ACC112 (cell line): ENCODE data around the gene USP30.

ENCODE experiments used
- H2AFZ ChIP-seq: fragments of 200-600 bp; sonication (generic); one replicate; pipeline ENCODE4 v1.6.0; 2017; ENCODE audit warnings: antibody characterized with exemption, low read length; ENCODE audit not compliant: unreplicated experiment
- H3K27ac ChIP-seq: fragments of 200-600 bp; sonication (generic); 2 replicates; pipeline ENCODE4 v1.5.1; 2014; ENCODE audit warnings: low read depth, mild to moderate bottlenecking, antibody characterized with exemption, low read length, moderate library complexity
- H3K27me3 ChIP-seq: fragments of 200-600 bp; sonication (generic); 2 replicates; pipeline ENCODE4 v1.6.1; 2014; ENCODE audit warnings: mild to moderate bottlenecking, antibody characterized with exemption, low read length, moderate library complexity, mixed read lengths; ENCODE audit not compliant: insufficient read depth
- H3K36me3 ChIP-seq: fragments of 200-600 bp; sonication (generic); 2 replicates; pipeline ENCODE4 v1.6.1; 2016; ENCODE audit warnings: mild to moderate bottlenecking, antibody characterized with exemption, low read length, moderate library complexity, mixed read lengths; ENCODE audit not compliant: insufficient read depth
- H3K4me1 ChIP-seq: fragments of 200-600 bp; sonication (generic); one replicate; pipeline ENCODE4 v1.6.1; 2016; ENCODE audit warnings: low read length, mixed read lengths; ENCODE audit not compliant: insufficient read depth, unreplicated experiment, control insufficient read depth
- H3K4me3 ChIP-seq: fragments of 200-600 bp; sonication (generic); 2 replicates; pipeline ENCODE4 v1.5.1; 2014; ENCODE audit warnings: mild to moderate bottlenecking, low read depth, low read length
- H3K79me2 ChIP-seq: fragments of 200-600 bp; sonication (generic); one replicate; pipeline ENCODE4 v1.6.0; 2016; ENCODE audit warnings: low read length; ENCODE audit not compliant: control insufficient read depth, unreplicated experiment, insufficient read depth

The USP30 gene

DNA sequence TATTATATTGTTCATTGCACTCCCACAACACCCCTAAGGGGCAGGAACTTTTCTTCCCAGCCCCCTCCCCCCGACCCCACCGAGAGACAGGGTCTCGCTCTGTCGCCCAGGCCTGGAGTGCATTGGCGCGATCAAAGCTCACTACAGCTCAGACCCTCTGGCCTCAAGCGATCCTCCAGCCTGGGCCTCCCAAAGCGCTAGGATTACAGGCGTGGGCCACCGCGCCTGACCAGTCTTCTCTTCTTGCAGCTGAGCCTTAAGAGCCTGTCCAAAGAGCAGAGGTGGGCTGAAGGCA, 44.7 kb downstream of the USP30 start:
- Histone ChIP-seq H3K79me2 (peaks cover 21% of the 10 kb centered on the region), H3K4me3 (peak overlapping the region; percentile 96), H3K27ac (no peak overlapping the region), H3K36me3 (peaks cover 13% of the 10 kb centered on the region), H3K4me1 (peaks cover 23% of the 10 kb centered on the region), H3K27me3 (no peaks in the 10 kb centered on the region), H2AFZ (peak overlapping the region; percentile 83)

DNA sequence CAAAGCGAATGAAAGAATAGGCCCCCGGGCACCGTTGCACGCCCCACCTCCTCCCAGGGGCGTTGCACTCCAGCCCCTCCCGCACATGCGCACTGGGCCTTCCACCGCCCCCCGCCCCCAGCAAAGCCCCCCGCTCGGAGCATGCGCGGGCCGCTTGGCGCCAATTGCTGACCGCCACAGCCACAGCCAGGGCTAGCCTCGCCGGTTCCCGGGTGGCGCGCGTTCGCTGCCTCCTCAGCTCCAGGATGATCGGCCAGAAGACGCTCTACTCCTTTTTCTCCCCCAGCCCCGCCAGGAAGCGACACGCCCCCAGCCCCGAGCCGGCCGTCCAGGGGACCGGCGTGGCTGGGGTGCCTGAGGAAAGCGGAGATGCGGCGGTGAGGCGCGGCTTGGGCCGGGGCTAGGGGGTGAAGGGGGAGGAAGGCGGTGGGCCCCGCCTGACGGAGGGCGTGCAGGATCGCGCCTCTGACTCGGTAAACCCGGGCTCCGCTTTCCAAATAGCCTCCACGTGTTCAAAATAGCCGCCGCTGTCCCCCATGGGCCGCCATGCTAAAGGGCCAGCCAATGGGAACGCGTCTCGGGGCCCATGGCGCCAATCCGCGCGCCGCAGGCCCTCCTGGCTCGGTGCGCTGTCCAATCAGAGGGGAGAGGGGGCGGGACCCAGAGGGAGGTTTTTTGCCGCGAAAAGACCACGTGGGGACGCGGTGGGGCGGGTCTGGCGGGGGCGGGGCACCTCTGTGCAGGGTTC, 45.2 kb downstream of the USP30 start, which contains the start of gene UNG:
UNG (plus strand) TSS at position 163 of the 748 bp plus-strand sequence; CDS start at position 246, 83 bp downstream.
- peak within 1 kb of the TSS; percentile 96 for H2AFZ ChIP-seq
- peaks cover 16% of the 10 kb centered on the region for H3K79me2 ChIP-seq
- peaks cover 18% of the 10 kb centered on the region for H3K4me1 ChIP-seq
- peak within 1 kb of the TSS; percentile 96 for H3K4me3 ChIP-seq
- H3K36me3 ChIP-seq: peaks cover 13% of the 10 kb centered on the region
- no peaks in the 10 kb centered on the region for H3K27me3 ChIP-seq
- H3K27ac ChIP-seq: peak within 1 kb of the TSS; percentile 67

GRCh38 chr12:109098183-109098604, 45.8 kb downstream of the USP30 start:
- peak overlapping the region; percentile 56 for H3K27ac ChIP-seq
- H2AFZ ChIP-seq: peak overlapping the region; percentile 53
- peaks cover 10% of the 10 kb centered on the region for H3K79me2 ChIP-seq
- peaks cover 17% of the 10 kb centered on the region for H3K4me1 ChIP-seq
- no peaks in the 10 kb centered on the region for H3K27me3 ChIP-seq
- peak overlapping the region; percentile 96 for H3K4me3 ChIP-seq
- H3K36me3 ChIP-seq: peaks cover 15% of the 10 kb centered on the region

GRCh38 chr12:109098651-109099050, 46.3 kb downstream of the USP30 start:
- H3K36me3 ChIP-seq: peaks cover 16% of the 10 kb centered on the region
- H3K4me3 ChIP-seq: peak overlapping the region; percentile 96
- peaks cover 10% of the 10 kb centered on the region for H3K79me2 ChIP-seq
- H2AFZ ChIP-seq: peak overlapping the region; percentile 53
- H3K4me1 ChIP-seq: peaks cover 15% of the 10 kb centered on the region
- H3K27ac ChIP-seq: peak overlapping the region; percentile 56
- no peaks in the 10 kb centered on the region for H3K27me3 ChIP-seq

GRCh38 chr12:109099431-109100020, 47.1 kb downstream of the USP30 start:
- Histone ChIP-seq H2AFZ (no peak overlapping the region), H3K36me3 (peaks cover 19% of the 10 kb centered on the region), H3K4me3 (peak overlapping the region; percentile 96), H3K79me2 (peaks cover 10% of the 10 kb centered on the region), H3K27ac (no peak overlapping the region), H3K4me1 (peaks cover 12% of the 10 kb centered on the region), H3K27me3 (no peaks in the 10 kb centered on the region)

DNA sequence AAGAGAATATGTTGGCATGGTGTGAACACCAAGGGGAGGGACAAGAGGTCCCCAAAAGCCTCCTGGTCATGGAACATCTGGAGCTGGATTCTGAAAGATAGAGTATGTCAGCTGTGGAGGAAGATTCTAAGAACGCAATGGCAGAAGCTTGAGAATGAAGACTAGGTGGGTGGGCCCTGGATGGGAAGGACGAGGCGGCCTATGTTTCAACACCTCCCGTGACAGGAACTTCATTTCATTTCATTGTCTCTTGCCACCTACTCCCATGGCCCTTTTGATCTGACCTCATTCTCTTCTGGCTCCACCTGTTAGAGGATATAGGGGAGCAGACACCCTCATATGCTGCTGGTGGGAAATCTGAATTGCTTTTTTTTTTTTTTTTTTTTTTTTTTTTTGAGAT, 48.4 kb downstream of the USP30 start:
- Histone ChIP-seq H3K36me3 (peaks cover 23% of the 10 kb centered on the region), H2AFZ (no peak overlapping the region), H3K4me1 (peaks cover 12% of the 10 kb centered on the region), H3K4me3 (no peak overlapping the region), H3K27ac (no peak overlapping the region), H3K27me3 (no peaks in the 10 kb centered on the region), H3K79me2 (peaks cover 10% of the 10 kb centered on the region)

- H3K27me3 ChIP-seq: no peaks in the 10 kb centered on the region
- no peak overlapping the region for H2AFZ ChIP-seq
- peaks cover 10% of the 10 kb centered on the region for H3K79me2 ChIP-seq
- no peak overlapping the region for H3K4me3 ChIP-seq
- H3K27ac ChIP-seq: peak overlapping the region; percentile 29; the same call in 1 of the 2 replicates
- H3K36me3 ChIP-seq: peaks cover 27% of the 10 kb centered on the region
- H3K4me1 ChIP-seq: peaks cover 12% of the 10 kb centered on the region
Measured at GRCh38 chr12:109102491-109102890, 50.1 kb downstream of the USP30 start.

DNA sequence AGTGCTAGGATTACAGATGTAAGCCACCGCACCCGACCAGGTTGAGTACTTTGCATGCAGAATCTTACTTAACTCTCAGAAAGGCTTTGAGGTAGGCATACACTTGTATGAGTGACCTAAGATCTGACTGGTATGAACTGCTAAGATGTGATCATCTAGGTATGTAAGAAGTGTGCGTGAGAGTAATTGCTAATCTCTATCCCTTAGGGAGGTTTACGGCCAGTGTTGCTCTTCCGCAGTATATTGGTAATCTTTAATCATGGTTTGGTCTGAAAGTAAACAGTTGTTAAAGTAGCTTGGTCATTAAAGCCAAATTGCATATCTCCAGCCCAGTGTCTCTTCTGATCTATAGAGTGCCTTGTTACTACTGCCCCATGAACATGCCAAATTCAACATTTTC, 52.8 kb downstream of the USP30 start:
- peaks cover 24% of the 10 kb centered on the region for H3K36me3 ChIP-seq
- H3K4me1 ChIP-seq: peaks cover 6% of the 10 kb centered on the region
- no peaks in the 10 kb centered on the region for H3K79me2 ChIP-seq
- H3K27me3 ChIP-seq: no peaks in the 10 kb centered on the region
- no peak overlapping the region for H3K4me3 ChIP-seq
- H3K27ac ChIP-seq: no peak overlapping the region
- no peak overlapping the region for H2AFZ ChIP-seq

DNA sequence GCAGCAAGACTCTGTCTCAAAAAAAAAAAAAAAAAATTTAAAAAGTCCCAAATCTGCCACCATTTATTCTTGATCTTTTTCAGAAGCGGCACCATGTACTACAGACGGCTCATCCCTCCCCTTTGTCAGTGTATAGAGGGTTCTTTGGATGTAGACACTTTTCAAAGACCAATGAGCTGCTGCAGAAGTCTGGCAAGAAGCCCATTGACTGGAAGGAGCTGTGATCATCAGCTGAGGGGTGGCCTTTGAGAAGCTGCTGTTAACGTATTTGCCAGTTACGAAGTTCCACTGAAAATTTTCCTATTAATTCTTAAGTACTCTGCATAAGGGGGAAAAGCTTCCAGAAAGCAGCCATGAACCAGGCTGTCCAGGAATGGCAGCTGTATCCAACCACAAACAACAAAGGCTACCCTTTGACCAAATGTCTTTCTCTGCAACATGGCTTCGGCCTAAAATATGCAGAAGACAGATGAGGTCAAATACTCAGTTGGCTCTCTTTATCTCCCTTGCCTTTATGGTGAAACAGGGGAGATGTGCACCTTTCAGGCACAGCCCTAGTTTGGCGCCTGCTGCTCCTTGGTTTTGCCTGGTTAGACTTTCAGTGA, 57.5 kb downstream of the USP30 start:
- Histone ChIP-seq H3K4me3 (no peak overlapping the region), H3K4me1 (peaks cover 4% of the 10 kb centered on the region), H2AFZ (no peak overlapping the region), H3K79me2 (no peaks in the 10 kb centered on the region), H3K27me3 (no peaks in the 10 kb centered on the region), H3K27ac (peak overlapping the region; percentile 80; the same call in 1 of the 2 replicates), H3K36me3 (peaks cover 6% of the 10 kb centered on the region; the same call in 1 of the 2 replicates)

- Histone ChIP-seq H3K27ac (peak overlapping the region; percentile 80), H3K27me3 (no peaks in the 10 kb centered on the region), H3K36me3 (0 out of 2 replicates have a peak, but pooled peaks cover 4% of the 10 kb centered on the region), H2AFZ (peak overlapping the region; percentile 70), H3K79me2 (no peaks in the 10 kb centered on the region), H3K4me3 (peak overlapping the region; percentile 79), H3K4me1 (peaks cover 7% of the 10 kb centered on the region)
Measured at GRCh38 chr12:109110988-109111495, 58.7 kb downstream of the USP30 start.
